Keratinocyte (primary cell): Measurements from ENCODE around the gene PTPRN2.

Experiments
- EZH2 ChIP-seq: IDR thresholded peaks from one replicate; pipeline ENCODE4 v1.6.1; 2012; ENCODE audit warnings: inconsistent platforms, mild to moderate bottlenecking, low read length, moderate library complexity
- TF ChIP-seq, protein P1 (sequence below), 3 experiments: IDR thresholded peaks in 1 of 3; conservative IDR thresholded peaks in 1 of 3; optimal IDR thresholded peaks in 1 of 3; 2 replicates in 2 of 3; 3 replicates in 1 of 3; pipeline versions ENCODE3 to v1.5.1; 2011; ENCODE audit warnings: low read length in 3 of 3, mild to moderate bottlenecking in 3 of 3, moderate library complexity in 2 of 3, control low read depth in 1 of 3, inconsistent platforms in 1 of 3; ENCODE audit not compliant: insufficient read depth in 2 of 3; ENCODE audit errors: extremely low read depth in 1 of 3

DNA sequence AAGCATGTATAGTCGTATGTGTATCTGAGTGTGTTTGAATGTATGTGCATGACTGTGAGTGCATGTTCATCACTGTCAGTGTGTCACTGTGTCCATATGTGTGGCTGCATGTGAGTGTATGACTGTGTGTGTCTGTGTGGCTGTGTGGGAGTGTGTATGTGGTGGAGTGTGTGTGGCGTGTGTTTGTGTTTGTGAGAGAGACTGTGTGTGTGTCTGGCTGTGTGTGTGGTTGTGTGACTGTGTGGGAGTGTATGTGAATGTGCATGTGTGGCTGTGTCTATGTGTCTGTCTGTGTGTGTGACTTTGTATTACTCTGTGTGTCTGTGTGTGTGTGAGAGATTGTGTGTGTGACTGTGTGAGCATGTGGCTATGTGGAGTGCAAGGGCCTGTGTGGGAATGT lies 748.4 kb downstream of the PTPRN2 start:
- TF ChIP-seq, protein P1, sequence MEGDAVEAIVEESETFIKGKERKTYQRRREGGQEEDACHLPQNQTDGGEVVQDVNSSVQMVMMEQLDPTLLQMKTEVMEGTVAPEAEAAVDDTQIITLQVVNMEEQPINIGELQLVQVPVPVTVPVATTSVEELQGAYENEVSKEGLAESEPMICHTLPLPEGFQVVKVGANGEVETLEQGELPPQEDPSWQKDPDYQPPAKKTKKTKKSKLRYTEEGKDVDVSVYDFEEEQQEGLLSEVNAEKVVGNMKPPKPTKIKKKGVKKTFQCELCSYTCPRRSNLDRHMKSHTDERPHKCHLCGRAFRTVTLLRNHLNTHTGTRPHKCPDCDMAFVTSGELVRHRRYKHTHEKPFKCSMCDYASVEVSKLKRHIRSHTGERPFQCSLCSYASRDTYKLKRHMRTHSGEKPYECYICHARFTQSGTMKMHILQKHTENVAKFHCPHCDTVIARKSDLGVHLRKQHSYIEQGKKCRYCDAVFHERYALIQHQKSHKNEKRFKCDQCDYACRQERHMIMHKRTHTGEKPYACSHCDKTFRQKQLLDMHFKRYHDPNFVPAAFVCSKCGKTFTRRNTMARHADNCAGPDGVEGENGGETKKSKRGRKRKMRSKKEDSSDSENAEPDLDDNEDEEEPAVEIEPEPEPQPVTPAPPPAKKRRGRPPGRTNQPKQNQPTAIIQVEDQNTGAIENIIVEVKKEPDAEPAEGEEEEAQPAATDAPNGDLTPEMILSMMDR (optimal IDR thresholded peaks at IDR 0.05 in 1 of 3, IDR thresholded peaks at IDR 0.05 in 1 of 3, conservative IDR thresholded peaks at IDR 0.05 in 1 of 3; ENCODE audit: extremely low read depth in 1 of 3, insufficient read depth in 2 of 3, low read length in 3 of 3): no peak
- no peak for TF ChIP-seq EZH2
